ENCODE results near the gene FGF9.

The FGF9 gene

DNA sequence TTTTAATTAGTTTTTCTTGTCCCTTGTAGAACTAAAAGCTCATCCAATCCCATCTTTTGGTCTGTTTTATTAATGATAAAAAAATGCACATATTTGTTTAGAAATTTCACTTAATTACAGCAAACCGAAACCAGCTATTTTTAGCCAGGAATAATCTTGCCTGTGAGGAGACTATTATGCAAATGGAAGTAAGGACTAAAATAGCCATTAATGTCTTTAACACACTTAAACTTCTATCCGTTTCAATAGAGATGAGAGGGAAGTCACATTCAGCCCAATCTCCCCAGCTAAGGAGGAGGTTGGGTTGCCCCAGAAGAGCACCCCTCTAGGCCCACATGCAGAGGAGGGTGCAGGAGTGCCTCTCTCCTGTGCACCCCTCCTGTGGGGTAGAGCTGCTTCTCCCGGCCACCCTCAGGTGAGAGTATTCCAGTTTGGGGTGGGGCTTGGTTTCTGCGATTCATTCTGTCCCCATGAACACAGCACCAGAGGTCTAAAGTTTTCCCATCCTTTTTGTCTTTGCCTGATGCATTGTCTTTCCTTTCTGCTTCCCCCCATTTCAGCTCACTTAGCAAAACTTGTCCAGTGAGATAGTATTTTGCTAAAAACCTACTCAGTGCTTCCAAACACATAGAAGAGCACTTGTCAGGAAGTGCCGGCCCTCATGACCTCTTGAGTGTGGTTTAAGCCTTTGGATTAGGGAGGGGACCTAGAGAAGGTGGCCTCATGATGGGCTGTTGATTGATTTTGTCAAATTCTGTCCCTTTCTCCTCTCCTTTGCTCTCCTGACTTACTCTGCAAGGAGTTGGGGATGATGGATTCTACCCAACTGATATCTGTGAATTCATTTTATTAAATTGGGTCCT, 28.2 kb downstream of the FGF9 start:
- no peak overlapping the region for H3K4me3 Mint-ChIP-seq
- H3K27me3 Mint-ChIP-seq: peaks cover 34% of the 10 kb centered on the region
- H3K9me3 Mint-ChIP-seq: no peaks in the 10 kb centered on the region
- DNase-seq (ENCODE audit: low spot score in 2 of 2) (no peak), ATAC-seq (replicated peaks; ENCODE audit: extremely low read depth, poor library complexity, severe bottlenecking) (no peak)
- no peak overlapping the region for H3K27ac Mint-ChIP-seq (ENCODE audit: low read depth)
- H3K4me1 Mint-ChIP-seq: no peaks in the 10 kb centered on the region
- H3K36me3 Mint-ChIP-seq (ENCODE audit: insufficient read depth): no peaks in the 10 kb centered on the region

DNA sequence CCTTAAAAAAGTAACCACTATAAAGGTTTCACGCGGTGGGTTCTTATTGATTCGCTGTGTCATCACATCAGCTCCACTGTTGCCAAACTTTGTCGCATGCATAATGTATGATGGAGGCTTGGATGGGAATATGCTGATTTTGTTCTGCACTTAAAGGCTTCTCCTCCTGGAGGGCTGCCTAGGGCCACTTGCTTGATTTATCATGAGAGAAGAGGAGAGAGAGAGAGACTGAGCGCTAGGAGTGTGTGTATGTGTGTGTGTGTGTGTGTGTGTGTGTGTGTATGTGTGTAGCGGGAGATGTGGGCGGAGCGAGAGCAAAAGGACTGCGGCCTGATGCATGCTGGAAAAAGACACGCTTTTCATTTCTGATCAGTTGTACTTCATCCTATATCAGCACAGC, 30.6 kb downstream of the FGF9 start:
- DNase-seq (ENCODE audit: low spot score in 2 of 2) (no peak), ATAC-seq (replicated peaks; ENCODE audit: extremely low read depth, poor library complexity, severe bottlenecking) (no peak)
- no peak overlapping the region for H3K4me3 Mint-ChIP-seq
- no peaks in the 10 kb centered on the region for H3K36me3 Mint-ChIP-seq (ENCODE audit: insufficient read depth)
- peaks cover 40% of the 10 kb centered on the region for H3K27me3 Mint-ChIP-seq
- H3K4me1 Mint-ChIP-seq: no peaks in the 10 kb centered on the region
- H3K9me3 Mint-ChIP-seq: no peaks in the 10 kb centered on the region
- H3K27ac Mint-ChIP-seq (ENCODE audit: low read depth): no peak overlapping the region

DNA sequence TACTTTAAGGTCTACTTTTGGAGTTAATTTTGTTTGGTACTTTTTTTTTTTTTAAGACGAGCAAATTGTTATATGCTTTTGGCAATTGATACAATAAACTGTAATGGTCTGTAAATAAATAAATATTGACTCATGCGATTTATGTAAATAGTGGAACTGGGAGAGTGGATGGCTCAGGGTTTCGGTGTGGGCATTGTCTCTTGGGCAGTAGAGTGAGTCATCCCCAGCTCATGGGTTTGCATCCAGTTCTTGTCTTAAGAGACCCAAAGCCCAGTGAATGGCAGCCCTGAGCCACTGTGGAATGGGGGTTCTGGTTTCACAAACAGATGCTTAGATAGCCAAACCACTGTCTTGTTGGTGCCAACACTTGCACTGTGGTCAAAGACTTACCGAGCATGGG, 33.0 kb downstream of the FGF9 start:
- DNase-seq (ENCODE audit: low spot score in 2 of 2): no peak
- peaks cover 56% of the 10 kb centered on the region for H3K27me3 Mint-ChIP-seq
- H3K4me1 Mint-ChIP-seq: no peaks in the 10 kb centered on the region
- no peak overlapping the region for H3K27ac Mint-ChIP-seq (ENCODE audit: low read depth)
- H3K4me3 Mint-ChIP-seq: no peak overlapping the region
- no peaks in the 10 kb centered on the region for H3K36me3 Mint-ChIP-seq (ENCODE audit: insufficient read depth)
- ATAC-seq (replicated peaks; ENCODE audit: extremely low read depth, poor library complexity, severe bottlenecking): no peak
- H3K9me3 Mint-ChIP-seq: no peaks in the 10 kb centered on the region

- H3K4me3 Mint-ChIP-seq: no peak overlapping the region
- no peak overlapping the region for H3K27ac Mint-ChIP-seq (ENCODE audit: low read depth)
- no peaks in the 10 kb centered on the region for H3K4me1 Mint-ChIP-seq
- ATAC-seq (replicated peaks; ENCODE audit: extremely low read depth, poor library complexity, severe bottlenecking) (no peak), DNase-seq (ENCODE audit: low spot score in 2 of 2) (no peak)
- peaks cover 9% of the 10 kb centered on the region for H3K9me3 Mint-ChIP-seq
- peaks cover 61% of the 10 kb centered on the region for H3K27me3 Mint-ChIP-seq
- H3K36me3 Mint-ChIP-seq (ENCODE audit: insufficient read depth): peaks cover under 1% of the 10 kb centered on the region
Observed at GRCh38 chr13:21707586-21707985, 36.7 kb downstream of the FGF9 start.

GRCh38 chr13:21709697-21710096, 38.8 kb downstream of the FGF9 start:
- Mint-ChIP-seq H3K27me3 (peaks cover 70% of the 10 kb centered on the region), H3K4me1 (no peaks in the 10 kb centered on the region), H3K27ac (ENCODE audit: low read depth) (no peak overlapping the region), H3K36me3 (ENCODE audit: insufficient read depth) (peaks cover 1% of the 10 kb centered on the region), H3K9me3 (peaks cover 9% of the 10 kb centered on the region), H3K4me3 (no peak overlapping the region)
- ATAC-seq (replicated peaks; ENCODE audit: extremely low read depth, poor library complexity, severe bottlenecking): no peak
- no peak for DNase-seq (ENCODE audit: low spot score in 2 of 2)

GRCh38 chr13:21710163-21710562, 39.3 kb downstream of the FGF9 start:
- H3K9me3 Mint-ChIP-seq: peaks cover 9% of the 10 kb centered on the region
- no peak overlapping the region for H3K4me3 Mint-ChIP-seq
- DNase-seq (ENCODE audit: low spot score in 2 of 2) (no peak), ATAC-seq (replicated peaks; ENCODE audit: extremely low read depth, poor library complexity, severe bottlenecking) (no peak)
- H3K27ac Mint-ChIP-seq (ENCODE audit: low read depth): no peak overlapping the region
- H3K4me1 Mint-ChIP-seq: no peaks in the 10 kb centered on the region
- H3K36me3 Mint-ChIP-seq (ENCODE audit: insufficient read depth): peaks cover 1% of the 10 kb centered on the region
- H3K27me3 Mint-ChIP-seq: peaks cover 72% of the 10 kb centered on the region

DNA sequence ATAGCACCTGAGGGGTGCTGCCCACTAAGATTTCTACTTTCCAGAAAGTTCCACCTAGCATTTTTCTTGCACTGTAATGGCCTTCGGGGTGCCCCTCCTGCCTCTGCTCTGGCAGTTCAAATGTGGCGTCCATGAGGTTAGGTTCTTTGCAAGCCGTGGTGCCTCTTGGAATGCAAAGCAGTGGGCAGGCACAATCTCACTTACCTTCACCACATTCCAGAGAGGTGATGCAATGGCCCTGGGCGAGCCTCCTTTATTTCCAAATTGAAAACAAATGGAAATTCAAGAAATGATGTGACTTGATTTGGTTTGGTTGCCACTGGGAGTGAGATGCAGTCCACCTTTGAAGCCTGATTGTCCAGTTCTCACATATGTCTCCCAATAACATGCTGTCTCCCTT, 46.9 kb downstream of the FGF9 start:
- H3K4me3 Mint-ChIP-seq: no peak overlapping the region
- ATAC-seq (replicated peaks; ENCODE audit: extremely low read depth, poor library complexity, severe bottlenecking) (no peak), DNase-seq (ENCODE audit: low spot score in 2 of 2) (no peak)
- no peaks in the 10 kb centered on the region for H3K4me1 Mint-ChIP-seq
- H3K9me3 Mint-ChIP-seq: no peaks in the 10 kb centered on the region
- H3K27me3 Mint-ChIP-seq: peaks cover 84% of the 10 kb centered on the region
- H3K27ac Mint-ChIP-seq (ENCODE audit: low read depth): no peak overlapping the region
- H3K36me3 Mint-ChIP-seq (ENCODE audit: insufficient read depth): no peaks in the 10 kb centered on the region

DNA sequence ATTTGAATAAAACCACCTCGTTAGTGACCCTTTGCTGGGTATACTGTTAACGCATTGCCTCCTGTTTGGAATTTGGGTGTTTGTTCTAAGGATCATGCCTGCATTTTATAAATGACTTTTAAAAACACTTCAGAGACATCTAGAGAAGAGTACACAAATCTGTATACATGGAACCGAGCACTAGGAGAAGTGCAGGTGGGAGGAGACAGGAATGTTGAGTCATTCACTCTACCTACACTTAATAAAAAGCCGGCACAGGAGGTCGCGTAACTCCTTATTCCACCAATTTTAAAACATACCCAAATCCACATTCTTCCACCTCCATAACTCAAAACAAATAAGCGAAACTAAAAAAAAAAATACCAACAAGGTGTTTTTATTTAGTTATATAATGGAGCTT, 48.6 kb downstream of the FGF9 start:
- no peak for DNase-seq (ENCODE audit: low spot score in 2 of 2)
- no peaks in the 10 kb centered on the region for H3K9me3 Mint-ChIP-seq

DNA sequence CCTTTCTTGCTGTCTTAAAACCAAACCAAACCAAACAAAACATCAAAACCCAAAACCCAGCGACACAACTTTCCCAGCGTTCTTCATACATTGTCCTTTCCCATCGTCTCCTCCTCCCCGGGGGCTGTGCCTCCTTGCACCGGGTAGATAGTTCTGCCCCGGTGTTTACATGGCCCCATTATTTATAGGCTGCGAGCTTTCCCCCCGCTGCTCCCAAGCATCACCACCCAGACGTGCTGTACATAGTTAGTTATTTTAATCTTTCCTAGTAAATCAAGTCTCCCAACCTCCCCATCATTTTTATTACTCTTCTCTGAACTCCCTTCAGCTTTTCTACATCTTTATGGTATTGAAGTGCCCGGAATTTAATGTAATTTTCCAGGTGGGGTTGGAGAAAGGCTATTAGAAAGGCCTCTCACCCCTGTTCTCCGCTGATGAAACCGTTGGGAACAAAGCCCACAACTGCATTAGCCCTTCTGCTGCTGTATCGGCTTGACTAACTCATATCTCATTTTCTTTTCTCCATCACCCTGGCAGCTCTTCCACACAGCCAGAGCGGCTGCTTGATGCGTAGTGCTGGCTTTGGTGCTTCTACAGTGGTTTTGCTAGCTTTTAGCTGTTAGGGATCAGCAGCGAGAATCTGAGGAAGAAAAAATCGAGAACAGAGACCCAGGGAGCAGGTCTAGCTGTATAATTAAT, 53.1 kb downstream of the FGF9 start:
- no peak for ATAC-seq (replicated peaks; ENCODE audit: extremely low read depth, poor library complexity, severe bottlenecking)
- no peak overlapping the region for H3K27ac Mint-ChIP-seq (ENCODE audit: low read depth)
- no peak for DNase-seq (ENCODE audit: low spot score in 2 of 2)
- peaks cover 6% of the 10 kb centered on the region for H3K36me3 Mint-ChIP-seq (ENCODE audit: insufficient read depth)
- H3K27me3 Mint-ChIP-seq: peaks cover 52% of the 10 kb centered on the region
- peaks cover 6% of the 10 kb centered on the region for H3K9me3 Mint-ChIP-seq
- no peak overlapping the region for H3K4me3 Mint-ChIP-seq
- H3K4me1 Mint-ChIP-seq: no peaks in the 10 kb centered on the region

More for the DNA sequence above, 48.6 kb downstream of the FGF9 start:
- no peaks in the 10 kb centered on the region for H3K4me1 Mint-ChIP-seq
- H3K27ac Mint-ChIP-seq (ENCODE audit: low read depth): no peak overlapping the region
- H3K4me3 Mint-ChIP-seq: no peak overlapping the region
- no peak for ATAC-seq (replicated peaks; ENCODE audit: extremely low read depth, poor library complexity, severe bottlenecking)
- no peaks in the 10 kb centered on the region for H3K36me3 Mint-ChIP-seq (ENCODE audit: insufficient read depth)
- H3K27me3 Mint-ChIP-seq: peaks cover 82% of the 10 kb centered on the region

DNA sequence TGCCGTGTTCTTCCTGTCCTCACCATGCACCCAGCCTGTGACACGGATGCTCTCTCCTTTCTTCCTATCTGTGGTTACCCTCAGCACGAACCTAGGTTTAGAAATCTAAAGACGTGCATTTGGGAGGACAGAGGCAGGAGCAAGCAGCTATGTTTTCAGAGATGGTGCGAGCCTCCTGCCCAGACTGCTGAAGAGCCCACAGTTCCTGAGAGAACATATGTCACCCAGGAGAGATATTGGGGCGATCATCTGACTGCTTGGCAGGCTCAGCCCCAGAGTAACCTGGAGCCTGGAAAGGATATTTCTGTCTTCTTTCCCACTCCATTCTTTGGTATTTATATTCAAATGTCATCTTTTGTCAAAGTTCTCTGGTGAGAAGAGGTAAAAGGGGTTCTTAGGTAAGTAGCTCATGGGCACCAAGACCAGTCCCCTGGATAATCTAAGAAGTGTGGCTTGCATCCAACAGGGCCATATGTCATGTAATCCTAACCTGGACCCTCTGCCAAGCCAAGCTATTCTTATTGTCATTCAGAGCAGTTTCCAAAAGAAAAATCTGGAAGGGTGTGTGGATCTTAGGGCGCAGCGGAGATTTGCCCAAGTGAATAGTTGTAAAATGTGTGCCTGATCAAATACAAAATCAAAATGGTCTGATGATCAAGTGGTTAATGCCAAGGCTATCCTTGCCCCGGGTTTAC, 59.5 kb downstream of the FGF9 start:
- DNase-seq (ENCODE audit: low spot score in 2 of 2): no peak
- Mint-ChIP-seq H3K4me3 (no peak overlapping the region), H3K27me3 (peaks cover 21% of the 10 kb centered on the region), H3K9me3 (peaks cover 6% of the 10 kb centered on the region), H3K4me1 (no peaks in the 10 kb centered on the region), H3K36me3 (ENCODE audit: insufficient read depth) (peaks cover 6% of the 10 kb centered on the region), H3K27ac (ENCODE audit: low read depth) (no peak overlapping the region)
- ATAC-seq (replicated peaks; ENCODE audit: extremely low read depth, poor library complexity, severe bottlenecking): no peak

DNA sequence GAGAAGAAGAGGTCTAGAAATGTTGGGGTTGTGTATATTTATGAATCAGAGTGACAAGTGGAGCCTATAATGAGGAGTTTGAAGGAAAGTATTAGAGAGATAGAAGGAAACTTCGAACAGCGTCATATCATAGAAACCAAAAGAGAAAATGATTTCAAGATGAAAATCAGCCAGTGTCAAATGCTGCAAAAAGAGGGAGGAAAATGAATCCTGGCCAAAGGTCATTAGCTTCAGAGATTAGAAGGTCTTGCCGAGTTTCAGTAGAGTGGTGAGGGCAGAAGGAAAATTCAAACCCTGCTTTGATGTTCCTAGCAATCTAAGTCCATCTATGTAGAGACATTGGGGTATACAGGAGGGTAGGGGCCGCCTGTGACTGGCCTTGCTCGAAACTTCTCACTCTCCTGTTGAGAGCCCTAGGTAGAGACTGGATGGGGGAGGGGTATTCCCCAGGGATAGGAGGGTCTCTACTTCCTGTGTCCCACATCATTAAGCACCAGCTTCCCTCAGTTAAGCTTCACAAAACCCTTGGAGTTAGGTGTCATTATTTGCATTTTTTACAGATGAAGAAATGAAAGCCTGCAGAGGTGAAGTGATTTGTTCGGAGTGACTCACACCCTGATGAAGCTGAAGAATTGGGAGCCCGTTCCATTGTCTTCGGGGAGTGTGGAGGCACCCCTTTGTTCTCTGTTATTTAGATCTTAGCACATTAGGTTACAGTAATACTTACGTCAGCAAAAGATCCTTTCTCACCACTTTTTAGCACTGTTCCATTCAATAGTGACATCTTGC, 62.8 kb downstream of the FGF9 start:
- H3K27me3 Mint-ChIP-seq: peaks cover 27% of the 10 kb centered on the region
- H3K9me3 Mint-ChIP-seq: no peaks in the 10 kb centered on the region
- H3K4me3 Mint-ChIP-seq: no peak overlapping the region
- DNase-seq (ENCODE audit: low spot score in 2 of 2) (no peak), ATAC-seq (replicated peaks; ENCODE audit: extremely low read depth, poor library complexity, severe bottlenecking) (no peak)
- H3K4me1 Mint-ChIP-seq: no peaks in the 10 kb centered on the region
- no peak overlapping the region for H3K27ac Mint-ChIP-seq (ENCODE audit: low read depth)
- H3K36me3 Mint-ChIP-seq (ENCODE audit: insufficient read depth): no peaks in the 10 kb centered on the region

- no peaks in the 10 kb centered on the region for H3K9me3 Mint-ChIP-seq
- H3K36me3 Mint-ChIP-seq (ENCODE audit: insufficient read depth): no peaks in the 10 kb centered on the region
- no peak for DNase-seq (ENCODE audit: low spot score in 2 of 2)
- H3K4me3 Mint-ChIP-seq: no peak overlapping the region
- H3K4me1 Mint-ChIP-seq: no peaks in the 10 kb centered on the region
- no peak for ATAC-seq (replicated peaks; ENCODE audit: extremely low read depth, poor library complexity, severe bottlenecking)
- peaks cover 29% of the 10 kb centered on the region for H3K27me3 Mint-ChIP-seq
- no peak overlapping the region for H3K27ac Mint-ChIP-seq (ENCODE audit: low read depth)
Observed at GRCh38 chr13:21734961-21735360, 64.1 kb downstream of the FGF9 start.
